ENCODE data around the gene SNED1.

Gene SNED1

GRCh38 chr2:241142063-241142462 lies 143.6 kb downstream of the SNED1 start:
- no peak for DNase-seq (ENCODE audit: low read depth in 1 of 2, low spot score in 1 of 2)

- DNase-seq (ENCODE audit: low read depth in 1 of 2, low spot score in 1 of 2), result no peak
Measured at GRCh38 chr2:241142593-241142992, 144.2 kb downstream of the SNED1 start.
